Measurements from ENCODE around the gene LEAP2.

Gene LEAP2

DNA sequence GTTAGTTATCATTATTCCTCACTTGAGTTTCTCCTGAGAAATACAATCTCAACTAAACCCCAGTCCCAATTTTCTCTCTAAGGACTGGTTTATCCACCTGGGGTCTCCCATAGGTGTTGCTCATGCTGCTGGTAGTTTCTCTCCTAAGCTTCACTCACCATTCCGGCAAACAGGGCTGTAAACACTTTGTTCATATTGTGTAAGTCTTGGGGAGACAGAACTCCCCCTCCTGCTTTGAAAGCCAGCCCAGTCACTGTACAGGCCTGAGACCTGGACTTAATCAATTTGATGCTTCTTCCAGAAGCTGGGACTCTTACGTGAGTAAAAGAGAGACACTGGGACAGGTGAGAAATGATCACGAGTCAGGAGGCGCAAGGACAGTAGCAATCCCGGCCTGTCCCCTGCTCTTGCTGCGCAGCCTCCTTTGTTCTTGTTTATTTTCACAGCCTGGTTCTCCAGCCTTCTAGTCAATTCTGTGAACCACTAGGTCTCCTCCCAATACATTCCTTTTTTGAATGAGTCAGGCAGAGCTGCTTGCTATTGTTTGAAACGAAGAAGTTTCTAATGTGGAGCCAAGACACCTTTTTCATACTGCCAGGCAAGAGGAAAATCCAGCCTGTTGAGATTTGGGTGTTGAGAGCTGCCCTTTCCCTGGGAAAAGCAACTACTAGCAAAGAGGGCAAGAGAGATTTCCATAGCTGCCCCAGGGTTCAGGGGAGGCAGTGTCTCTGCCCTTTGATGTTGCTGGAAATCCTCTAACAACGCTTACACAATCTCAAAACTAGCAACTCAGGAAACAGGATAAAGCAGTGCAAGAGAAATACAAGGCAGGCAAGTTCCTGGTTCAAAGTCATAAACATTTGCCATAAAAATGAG is 33.8 kb upstream of the LEAP2 start:
- Histone ChIP-seq H3K4me3 (replicated peaks; ENCODE audit: low read depth, low read length) (no peak overlapping the region), H3K36me3 (ENCODE audit: control insufficient read depth, insufficient read depth, low read length) (no peaks in the 10 kb centered on the region), H3K27me3 (replicated peaks; ENCODE audit: control insufficient read depth, insufficient read depth, low read length) (no peaks in the 10 kb centered on the region)
- no peak for DNase-seq (ENCODE audit: extremely low read depth, insufficient read length)
- TF ChIP-seq, protein P1, sequence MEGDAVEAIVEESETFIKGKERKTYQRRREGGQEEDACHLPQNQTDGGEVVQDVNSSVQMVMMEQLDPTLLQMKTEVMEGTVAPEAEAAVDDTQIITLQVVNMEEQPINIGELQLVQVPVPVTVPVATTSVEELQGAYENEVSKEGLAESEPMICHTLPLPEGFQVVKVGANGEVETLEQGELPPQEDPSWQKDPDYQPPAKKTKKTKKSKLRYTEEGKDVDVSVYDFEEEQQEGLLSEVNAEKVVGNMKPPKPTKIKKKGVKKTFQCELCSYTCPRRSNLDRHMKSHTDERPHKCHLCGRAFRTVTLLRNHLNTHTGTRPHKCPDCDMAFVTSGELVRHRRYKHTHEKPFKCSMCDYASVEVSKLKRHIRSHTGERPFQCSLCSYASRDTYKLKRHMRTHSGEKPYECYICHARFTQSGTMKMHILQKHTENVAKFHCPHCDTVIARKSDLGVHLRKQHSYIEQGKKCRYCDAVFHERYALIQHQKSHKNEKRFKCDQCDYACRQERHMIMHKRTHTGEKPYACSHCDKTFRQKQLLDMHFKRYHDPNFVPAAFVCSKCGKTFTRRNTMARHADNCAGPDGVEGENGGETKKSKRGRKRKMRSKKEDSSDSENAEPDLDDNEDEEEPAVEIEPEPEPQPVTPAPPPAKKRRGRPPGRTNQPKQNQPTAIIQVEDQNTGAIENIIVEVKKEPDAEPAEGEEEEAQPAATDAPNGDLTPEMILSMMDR (IDR thresholded peaks at IDR 0.05; ENCODE audit: insufficient read depth, low read length, poor library complexity, severe bottlenecking), result no peak

DNA sequence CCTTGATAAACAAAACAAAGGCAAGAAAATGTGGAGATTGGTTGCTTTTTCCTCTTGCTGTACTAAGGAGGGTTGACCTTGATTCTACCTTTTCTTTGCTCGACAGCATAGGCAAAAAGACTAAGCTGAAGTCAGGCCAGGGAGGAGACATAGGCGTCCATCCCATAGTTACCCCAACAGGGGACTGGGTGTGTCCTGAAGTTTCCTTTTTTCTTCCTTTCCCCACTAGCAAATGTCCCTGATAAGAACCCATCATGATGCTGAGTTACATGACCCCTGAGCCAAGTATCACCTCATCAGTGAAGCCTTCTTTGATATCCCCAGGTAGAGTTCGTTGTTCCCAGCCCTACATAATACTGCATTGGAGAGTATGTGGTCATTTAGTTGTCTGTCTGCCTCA is 33.2 kb upstream of the LEAP2 start:
- no peak overlapping the region for H3K4me3 ChIP-seq (replicated peaks; ENCODE audit: low read depth, low read length)
- no peaks in the 10 kb centered on the region for H3K27me3 ChIP-seq (replicated peaks; ENCODE audit: control insufficient read depth, insufficient read depth, low read length)
- TF ChIP-seq, protein P1 (IDR thresholded peaks at IDR 0.05; ENCODE audit: insufficient read depth, low read length, poor library complexity, severe bottlenecking), result no peak
- DNase-seq (ENCODE audit: extremely low read depth, insufficient read length), result no peak
- no peaks in the 10 kb centered on the region for H3K36me3 ChIP-seq (ENCODE audit: control insufficient read depth, insufficient read depth, low read length)

DNA sequence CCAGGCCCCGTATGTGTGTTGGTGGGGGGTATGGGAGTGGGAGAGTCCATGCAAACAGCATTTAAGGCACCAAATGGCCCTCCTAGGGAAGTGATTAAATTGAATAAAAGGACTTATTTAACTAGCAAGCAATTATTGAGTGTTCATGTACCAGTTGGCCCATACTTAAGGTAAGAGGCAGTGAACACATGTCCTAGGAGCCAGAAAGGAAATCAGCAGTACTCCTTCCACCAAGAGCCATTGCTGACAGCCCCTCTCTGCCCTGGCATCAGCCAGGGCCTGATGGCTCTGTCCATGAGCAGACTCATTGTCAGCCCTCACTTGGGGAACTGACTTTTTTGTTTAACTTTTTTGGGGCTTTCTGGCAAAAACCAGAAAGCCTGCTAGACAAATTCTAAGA is 32.6 kb upstream of the LEAP2 start:
- no peak for DNase-seq (ENCODE audit: extremely low read depth, insufficient read length)
- Histone ChIP-seq H3K27me3 (replicated peaks; ENCODE audit: control insufficient read depth, insufficient read depth, low read length) (no peaks in the 10 kb centered on the region), H3K36me3 (ENCODE audit: control insufficient read depth, insufficient read depth, low read length) (no peaks in the 10 kb centered on the region), H3K4me3 (replicated peaks; ENCODE audit: low read depth, low read length) (no peak overlapping the region)
- TF ChIP-seq, protein P1 (IDR thresholded peaks at IDR 0.05; ENCODE audit: insufficient read depth, low read length, poor library complexity, severe bottlenecking), result no peak

DNA sequence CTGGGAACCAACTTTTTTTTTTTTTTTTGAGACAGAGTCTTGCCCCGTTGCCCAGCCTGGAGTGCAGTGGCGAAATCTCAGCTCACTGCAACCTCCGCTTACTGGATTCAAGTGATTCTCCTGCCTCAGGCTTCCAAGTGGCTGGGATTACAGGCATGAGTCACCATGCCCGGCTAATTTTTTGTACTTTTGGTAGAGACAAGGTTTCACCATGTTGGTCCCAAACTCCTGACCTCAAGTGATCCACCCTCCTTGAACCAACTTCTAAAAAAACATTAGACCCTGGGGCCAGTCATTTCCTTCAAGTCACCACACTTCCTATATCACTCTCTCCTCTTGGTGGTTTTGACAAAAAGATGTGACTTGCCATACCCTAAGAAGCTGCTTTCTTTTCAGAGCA is 32.2 kb upstream of the LEAP2 start:
- Histone ChIP-seq H3K4me3 (replicated peaks; ENCODE audit: low read depth, low read length) (no peak overlapping the region), H3K36me3 (ENCODE audit: control insufficient read depth, insufficient read depth, low read length) (no peaks in the 10 kb centered on the region), H3K27me3 (replicated peaks; ENCODE audit: control insufficient read depth, insufficient read depth, low read length) (no peaks in the 10 kb centered on the region)
- TF ChIP-seq, protein P1 (IDR thresholded peaks at IDR 0.05; ENCODE audit: insufficient read depth, low read length, poor library complexity, severe bottlenecking), result no peak
- no peak for DNase-seq (ENCODE audit: extremely low read depth, insufficient read length)

DNA sequence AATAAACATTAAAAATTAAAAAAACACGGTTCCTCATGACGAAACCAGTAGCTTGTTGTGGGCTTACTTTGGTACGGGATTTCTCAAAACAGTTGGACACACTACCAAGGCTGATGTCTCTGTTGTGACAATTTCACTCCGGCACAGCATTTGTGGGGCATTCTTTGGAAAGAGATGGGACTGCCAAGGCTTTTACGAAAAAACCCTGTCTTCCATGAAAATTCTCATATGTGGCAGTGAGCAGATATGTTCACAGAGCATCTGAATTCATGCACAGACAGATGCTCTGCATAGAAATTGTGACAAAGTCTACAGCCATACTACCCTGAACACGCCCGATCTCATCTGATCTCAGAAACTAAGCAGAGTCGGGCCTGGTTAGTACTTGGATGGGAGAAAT is 25.2 kb upstream of the LEAP2 start:
- TF ChIP-seq, protein P1 (IDR thresholded peaks at IDR 0.05; ENCODE audit: insufficient read depth, low read length, poor library complexity, severe bottlenecking), result no peak
- Histone ChIP-seq H3K36me3 (ENCODE audit: control insufficient read depth, insufficient read depth, low read length) (no peaks in the 10 kb centered on the region), H3K4me3 (replicated peaks; ENCODE audit: low read depth, low read length) (no peak overlapping the region), H3K27me3 (replicated peaks; ENCODE audit: control insufficient read depth, insufficient read depth, low read length) (no peaks in the 10 kb centered on the region)
- DNase-seq (ENCODE audit: extremely low read depth, insufficient read length), result no peak

Measured in GM06990 (cell line).